NT2/D1 (cell line): Measurements from ENCODE around the gene AFDN.
A peak's percentile ranks its signal among the peaks of the same experiment; 100 is the strongest.

Source experiments
- DNase-seq: peaks from one replicate; pipeline ENCODE4 v3.0.0-alpha.2; 2011; ENCODE audit warnings: low read depth, low spot score
- H3K27me3 ChIP-seq: 2 replicates; pipeline ENCODE4 v1.6.0; 2011; ENCODE audit warnings: mild to moderate bottlenecking; ENCODE audit not compliant: insufficient read length, insufficient read depth
- H3K36me3 ChIP-seq: 2 replicates; pipeline ENCODE4 v1.6.1; 2011; ENCODE audit warnings: mild to moderate bottlenecking, low read length, mixed read lengths; ENCODE audit not compliant: insufficient read depth, insufficient read length
- H3K4me1 ChIP-seq: 2 replicates; pipeline ENCODE4 v1.5.1; 2011; ENCODE audit not compliant: insufficient read depth, insufficient read length
- H3K4me3 ChIP-seq: 2 replicates; pipeline ENCODE4 v1.5.1; 2011; ENCODE audit warnings: low read depth; ENCODE audit not compliant: insufficient read length
- H3K9ac ChIP-seq: 2 replicates; pipeline ENCODE4 v1.6.0; 2011; ENCODE audit warnings: low read depth; ENCODE audit not compliant: insufficient read length
- H3K9me3 ChIP-seq: 2 replicates; pipeline ENCODE4 v1.5.1; 2011; ENCODE audit warnings: mild to moderate bottlenecking, low read length; ENCODE audit not compliant: insufficient read depth
- SUZ12 ChIP-seq: IDR thresholded peaks from 2 replicates; pipeline ENCODE4 v1.6.1; 2011; ENCODE audit not compliant: insufficient read length, insufficient read depth; ENCODE audit errors: extremely low read depth
- YY1 ChIP-seq: IDR thresholded peaks from 2 replicates; pipeline ENCODE4 v1.6.1; 2011; ENCODE audit not compliant: insufficient read length, insufficient read depth
- ZNF274 ChIP-seq: IDR thresholded peaks from 2 replicates; pipeline ENCODE4 v1.6.1; 2011; ENCODE audit warnings: mild to moderate bottlenecking, low read depth, low read length

The AFDN gene

DNA sequence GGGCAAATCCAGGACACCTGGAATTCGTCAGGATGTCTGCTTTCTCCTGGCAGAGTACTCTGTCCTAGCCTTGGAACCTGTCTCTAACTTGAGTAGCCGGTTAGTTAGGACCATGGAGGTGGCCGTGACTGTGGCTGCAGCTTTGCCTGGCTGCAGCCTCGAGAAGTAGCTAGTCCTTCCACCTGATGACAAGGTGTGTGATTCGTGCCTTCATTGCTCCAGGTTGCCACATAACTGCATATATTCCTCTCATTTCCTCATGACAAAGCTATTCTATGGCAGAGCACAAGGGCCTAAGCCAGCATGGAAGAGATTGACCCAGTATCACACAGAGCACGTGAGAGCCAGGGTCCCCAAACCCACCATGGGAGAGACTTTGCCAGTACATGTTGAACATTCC, 130.9 kb downstream of the AFDN start:
- Histone ChIP-seq H3K4me1 (no peaks in the 10 kb centered on the region), H3K9ac (no peak overlapping the region), H3K36me3 (peaks cover 30% of the 10 kb centered on the region), H3K9me3 (no peaks in the 10 kb centered on the region; the same call in 1 of the 2 replicates), H3K4me3 (no peak overlapping the region), H3K27me3 (no peaks in the 10 kb centered on the region)
- no peak for DNase-seq
- TF ChIP-seq SUZ12 (no peak), YY1 (no peak), ZNF274 (no peak)

DNA sequence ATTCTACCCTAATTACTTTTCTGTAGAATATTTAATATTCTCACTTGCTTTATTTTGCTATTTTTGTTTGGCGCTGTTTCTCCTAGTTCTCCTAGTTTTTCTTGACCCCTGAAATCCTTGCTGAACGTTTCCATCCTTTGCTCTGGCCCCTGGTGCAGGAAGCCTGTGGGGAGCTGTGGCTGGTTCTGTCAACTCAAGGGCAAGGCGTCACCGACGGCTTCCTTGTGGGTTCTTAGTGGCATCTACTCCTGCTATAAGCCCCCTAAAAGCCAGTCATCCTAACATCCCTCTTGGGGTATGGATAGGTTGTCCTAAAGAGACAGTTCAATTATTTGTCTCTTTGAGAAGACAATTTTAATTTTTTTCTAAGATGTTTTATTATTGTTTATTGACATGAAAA, 133.9 kb downstream of the AFDN start:
- H3K36me3 ChIP-seq, result peaks cover 36% of the 10 kb centered on the region
- no peaks in the 10 kb centered on the region; the same call in 1 of the 2 replicates for H3K9me3 ChIP-seq
- H3K9ac ChIP-seq, result no peak overlapping the region
- TF ChIP-seq SUZ12 (no peak), ZNF274 (no peak), YY1 (no peak)
- no peaks in the 10 kb centered on the region for H3K4me1 ChIP-seq
- no peak for DNase-seq
- no peak overlapping the region for H3K4me3 ChIP-seq
- no peaks in the 10 kb centered on the region for H3K27me3 ChIP-seq

DNA sequence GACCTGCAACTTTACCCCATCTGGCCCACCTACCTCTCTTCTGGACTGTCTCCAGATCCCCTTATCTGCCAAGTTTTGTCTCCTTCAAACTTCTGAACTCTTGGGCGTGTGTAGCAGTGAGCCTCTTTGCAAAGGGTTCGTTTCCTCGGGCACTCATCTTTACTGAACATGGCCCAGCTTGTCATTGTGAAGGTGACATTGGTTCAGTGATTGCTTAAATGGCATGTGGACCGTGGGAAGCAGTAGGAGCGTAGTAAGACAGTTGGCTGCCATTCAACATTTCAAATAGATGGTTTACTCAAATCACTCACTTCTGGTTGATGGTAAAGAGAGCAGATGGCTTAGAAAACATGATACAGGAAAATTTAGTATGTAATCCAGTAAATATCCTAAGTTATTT, 136.0 kb downstream of the AFDN start:
- no peaks in the 10 kb centered on the region for H3K4me1 ChIP-seq
- H3K4me3 ChIP-seq, result no peak overlapping the region
- TF ChIP-seq SUZ12 (no peak), YY1 (no peak), ZNF274 (no peak)
- no peaks in the 10 kb centered on the region; the same call in 1 of the 2 replicates for H3K9me3 ChIP-seq
- H3K27me3 ChIP-seq, result no peaks in the 10 kb centered on the region
- peaks cover 38% of the 10 kb centered on the region for H3K36me3 ChIP-seq
- DNase-seq, result no peak
- no peak overlapping the region for H3K9ac ChIP-seq

DNA sequence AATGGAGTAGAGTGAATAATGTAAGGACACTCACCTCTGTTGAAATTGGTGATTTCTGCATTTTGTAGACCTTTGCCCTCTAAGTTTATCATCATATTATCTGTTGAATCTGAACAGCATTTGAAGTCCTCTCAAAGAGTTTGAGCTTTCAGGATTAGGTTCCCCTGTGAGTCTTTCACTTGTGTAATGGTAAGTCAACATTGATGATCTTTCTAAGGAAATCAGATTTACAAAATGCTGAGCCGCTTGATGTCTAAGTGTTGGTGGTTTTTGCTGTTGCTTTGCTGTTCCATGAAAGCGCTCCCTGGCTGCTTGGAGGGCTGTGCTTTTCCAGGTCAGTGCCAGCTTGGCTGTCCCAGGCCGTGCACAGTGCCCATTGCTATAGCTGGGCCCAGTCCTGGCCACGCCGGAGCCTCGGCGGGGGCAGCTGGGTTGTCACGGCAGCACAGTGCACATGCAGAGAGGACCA, 136.9 kb downstream of the AFDN start:
- no peaks in the 10 kb centered on the region for H3K9me3 ChIP-seq
- no peak for DNase-seq
- peaks cover 41% of the 10 kb centered on the region for H3K36me3 ChIP-seq
- H3K4me3 ChIP-seq, result no peak overlapping the region
- H3K4me1 ChIP-seq, result no peaks in the 10 kb centered on the region
- H3K9ac ChIP-seq, result no peak overlapping the region
- TF ChIP-seq SUZ12 (no peak), YY1 (no peak), ZNF274 (no peak)
- H3K27me3 ChIP-seq, result no peaks in the 10 kb centered on the region

DNA sequence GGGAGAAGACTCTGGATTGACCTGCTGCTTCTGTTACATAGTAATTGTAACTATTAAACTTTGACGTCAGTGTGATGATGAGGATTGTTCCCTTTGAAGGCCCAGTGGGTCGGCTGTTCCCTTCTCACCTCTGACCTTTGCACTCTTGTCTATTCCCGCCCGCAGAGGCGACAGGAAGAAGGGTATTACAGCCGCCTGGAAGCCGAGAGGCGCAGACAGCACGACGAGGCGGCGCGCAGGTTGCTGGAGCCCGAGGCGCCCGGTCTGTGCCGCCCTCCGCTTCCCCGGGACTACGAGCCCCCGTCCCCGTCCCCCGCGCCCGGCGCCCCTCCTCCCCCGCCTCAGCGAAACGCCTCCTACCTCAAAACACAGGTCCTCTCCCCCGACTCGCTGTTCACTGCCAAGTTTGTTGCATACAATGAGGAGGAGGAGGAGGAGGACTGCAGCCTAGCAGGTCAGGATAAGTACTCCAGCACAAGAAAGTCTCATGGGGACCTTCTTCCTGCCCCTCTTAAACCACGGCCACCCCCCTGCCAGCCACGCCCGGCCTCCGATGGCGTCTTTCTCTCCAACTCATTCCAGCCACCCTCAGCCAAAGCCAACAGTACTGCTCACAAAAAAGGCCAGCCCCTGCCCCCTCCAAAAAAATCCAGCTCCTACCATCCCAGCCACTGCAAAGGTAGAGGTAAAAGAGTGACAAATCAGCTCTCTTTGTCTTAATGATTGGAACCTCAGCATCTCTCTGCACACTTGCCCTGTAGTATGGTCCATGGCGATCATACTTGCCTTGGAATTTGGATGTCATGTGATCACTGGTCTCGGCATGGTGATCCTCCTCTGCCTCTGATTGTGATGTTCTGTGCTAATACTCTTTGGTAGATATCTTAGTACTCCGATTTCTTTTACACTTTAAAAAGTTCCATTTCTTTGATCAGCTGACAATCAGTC, 139.2 kb downstream of the AFDN start:
- Histone ChIP-seq H3K36me3 (peaks cover 57% of the 10 kb centered on the region), H3K9me3 (no peaks in the 10 kb centered on the region), H3K27me3 (no peaks in the 10 kb centered on the region), H3K4me1 (no peaks in the 10 kb centered on the region), H3K4me3 (no peak overlapping the region), H3K9ac (no peak overlapping the region)
- DNase-seq, result no peak
- no peak for TF ChIP-seq SUZ12
- TF ChIP-seq YY1, result no peak
- no peak for TF ChIP-seq ZNF274

DNA sequence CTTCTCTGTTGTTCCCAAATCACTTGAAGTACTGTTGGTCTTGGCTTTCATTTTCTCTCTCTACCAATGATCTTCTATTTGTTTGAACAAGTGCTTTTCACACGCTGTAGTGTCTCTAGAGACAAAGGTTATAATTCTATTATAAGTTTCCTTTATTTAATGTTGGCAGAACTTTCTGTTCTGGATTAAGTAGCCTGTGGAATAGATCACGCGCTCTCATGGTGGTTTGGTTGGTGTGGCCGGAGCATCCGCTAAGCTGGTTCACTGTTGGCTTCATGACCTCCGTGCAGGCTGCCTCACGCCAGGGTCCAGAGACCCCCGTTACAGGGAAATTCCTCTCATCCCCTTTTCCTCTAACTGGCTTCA, 139.8 kb downstream of the AFDN start:
- no peaks in the 10 kb centered on the region for H3K9me3 ChIP-seq
- H3K4me3 ChIP-seq, result no peak overlapping the region
- DNase-seq, result no peak
- no peak overlapping the region for H3K9ac ChIP-seq
- H3K4me1 ChIP-seq, result no peaks in the 10 kb centered on the region
- peaks cover 57% of the 10 kb centered on the region for H3K36me3 ChIP-seq
- no peak for TF ChIP-seq SUZ12
- no peak for TF ChIP-seq ZNF274
- TF ChIP-seq YY1, result no peak
- no peaks in the 10 kb centered on the region for H3K27me3 ChIP-seq

DNA sequence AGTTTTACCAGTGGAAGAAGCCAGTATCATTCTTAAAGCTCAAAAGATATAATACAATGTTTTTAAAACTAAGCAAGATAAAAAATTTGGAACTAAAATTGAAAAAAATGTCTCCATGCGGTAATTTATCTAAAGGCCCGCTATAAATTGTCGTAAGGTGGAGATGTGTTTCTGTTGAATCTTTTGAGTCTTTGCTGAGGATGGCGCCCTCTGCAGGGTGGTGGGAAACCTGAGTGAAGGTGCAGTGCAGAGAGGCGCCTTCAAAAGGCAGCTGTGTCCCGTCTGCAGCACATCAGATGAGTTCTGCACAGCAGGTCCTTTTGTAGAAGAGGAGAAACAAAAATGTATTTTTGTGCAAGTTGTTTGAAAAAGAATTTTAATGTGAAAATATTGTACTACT, 141.4 kb downstream of the AFDN start:
- no peak overlapping the region for H3K4me3 ChIP-seq
- H3K4me1 ChIP-seq, result no peaks in the 10 kb centered on the region
- peaks cover 49% of the 10 kb centered on the region for H3K36me3 ChIP-seq
- no peak overlapping the region for H3K9ac ChIP-seq
- H3K9me3 ChIP-seq, result no peaks in the 10 kb centered on the region
- TF ChIP-seq ZNF274 (no peak), YY1 (no peak), SUZ12 (no peak)
- DNase-seq, result peak; percentile 36
- no peaks in the 10 kb centered on the region for H3K27me3 ChIP-seq
